ENCODE data around the gene ACOXL.

Gene ACOXL

DNA sequence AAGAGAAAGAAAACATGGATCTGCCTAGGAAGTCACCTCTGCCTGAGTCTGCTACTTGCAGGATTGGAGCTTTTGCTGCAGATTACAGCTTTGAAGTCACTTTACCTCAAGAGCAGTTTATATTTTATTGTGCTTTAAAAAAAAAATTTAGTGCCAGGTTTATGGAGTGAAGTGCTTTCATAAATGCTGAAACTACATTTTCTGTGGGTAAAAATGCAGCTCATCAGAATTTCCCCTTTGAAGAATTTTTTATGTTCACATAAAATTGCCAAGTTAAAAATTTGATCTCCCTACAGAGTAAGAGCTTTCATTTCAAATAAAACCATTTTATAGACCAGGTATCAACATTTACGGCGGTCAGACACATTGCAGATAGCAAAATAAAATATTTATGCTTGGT, 413.6 kb downstream of the ACOXL start:
- DNase-seq = no peak

DNA sequence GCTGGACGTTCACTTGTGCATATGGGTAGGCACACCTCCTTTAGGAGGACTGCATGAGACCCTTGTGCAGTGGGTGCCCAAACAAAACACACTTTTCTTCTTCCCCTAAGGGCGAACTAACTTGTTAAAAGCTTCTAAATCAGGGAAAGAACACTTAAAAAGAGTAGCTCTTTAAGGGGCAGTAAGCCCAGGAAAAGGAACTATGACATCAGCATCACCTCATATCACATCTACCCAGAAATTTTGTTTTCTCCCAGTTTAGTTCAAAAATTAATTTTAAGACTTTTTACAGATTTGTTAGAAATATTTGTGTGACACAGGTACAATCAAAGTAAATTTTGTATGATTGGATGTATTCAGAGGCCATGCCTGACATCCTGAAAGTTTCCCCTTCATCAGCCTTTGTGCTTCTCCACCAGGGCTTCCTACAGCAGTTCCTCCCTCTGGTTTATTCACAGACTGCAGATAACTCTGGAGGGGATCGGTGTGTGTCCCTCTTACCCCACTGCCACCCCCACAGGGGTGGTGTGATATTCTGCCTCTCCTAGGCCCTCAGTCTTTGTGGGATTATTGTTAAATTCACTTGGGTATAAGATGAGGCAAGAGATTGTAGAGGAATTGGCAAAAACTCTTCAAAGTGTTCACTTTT, 416.0 kb downstream of the ACOXL start:
- no peak for DNase-seq

DNA sequence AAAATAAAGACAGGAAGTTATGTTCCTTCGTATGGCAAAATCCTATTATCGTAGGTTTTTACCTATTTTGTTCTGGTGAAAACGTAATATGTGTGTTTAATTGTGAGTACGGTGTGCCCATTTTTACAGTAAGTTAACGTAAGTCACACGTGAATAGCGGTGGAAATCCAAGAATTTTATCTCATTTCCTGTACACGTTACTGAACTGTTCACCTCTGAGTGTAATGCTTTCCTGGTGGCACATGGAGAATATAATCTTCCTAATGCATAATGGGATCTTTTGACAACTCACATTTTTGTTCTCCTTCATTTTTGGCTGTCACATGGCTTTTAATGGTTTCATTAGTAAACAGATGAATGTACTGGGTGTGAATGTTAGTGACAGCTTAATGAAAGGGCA, 416.6 kb downstream of the ACOXL start:
- no peak for DNase-seq

DNA sequence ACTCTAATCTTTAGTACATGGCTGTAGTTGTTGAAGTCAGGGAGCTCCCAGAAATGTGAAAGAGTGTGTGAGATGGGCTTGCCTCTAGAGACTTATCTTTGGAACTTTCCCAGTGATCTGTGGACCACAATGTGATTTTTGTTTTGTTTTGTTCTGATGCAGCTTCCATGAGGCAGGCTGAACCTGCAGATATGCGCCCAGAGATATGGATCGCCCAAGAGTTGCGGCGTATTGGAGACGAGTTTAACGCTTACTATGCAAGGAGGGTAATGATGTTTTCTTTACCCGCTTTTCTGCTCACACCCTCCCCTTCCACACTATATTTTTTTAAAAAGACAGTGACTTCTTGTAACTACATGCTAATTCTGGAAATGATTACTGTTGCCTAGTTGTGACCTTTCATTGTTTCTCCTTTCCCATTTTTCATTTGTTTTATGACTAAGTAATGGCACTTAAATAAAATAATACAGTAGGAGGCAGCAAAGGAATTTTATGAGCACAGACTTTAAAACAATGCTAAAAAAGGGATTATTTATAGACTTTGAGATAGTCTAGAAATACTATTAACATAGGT, 417.6 kb downstream of the ACOXL start:
- no peak for DNase-seq

DNA sequence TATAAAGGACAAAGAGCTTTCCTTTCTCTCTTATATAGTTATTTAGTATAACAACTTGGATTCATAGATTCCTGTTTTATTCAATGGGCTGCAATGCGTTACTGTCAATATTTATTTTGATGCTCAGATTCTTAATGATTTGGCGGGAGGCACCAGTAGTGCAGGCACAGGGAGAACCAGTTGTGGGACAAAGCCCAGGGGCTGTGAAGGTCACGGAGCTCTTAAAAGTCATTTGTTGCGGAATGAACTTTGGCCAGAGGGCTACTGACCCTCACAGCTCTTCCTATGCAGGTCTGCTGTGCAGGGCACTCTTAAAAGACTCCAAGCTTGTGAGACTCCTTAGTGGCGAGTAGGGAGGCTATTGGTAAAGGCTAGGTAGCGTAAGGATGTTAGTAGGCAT, 422.4 kb downstream of the ACOXL start:
- DNase-seq = no peak

DNA sequence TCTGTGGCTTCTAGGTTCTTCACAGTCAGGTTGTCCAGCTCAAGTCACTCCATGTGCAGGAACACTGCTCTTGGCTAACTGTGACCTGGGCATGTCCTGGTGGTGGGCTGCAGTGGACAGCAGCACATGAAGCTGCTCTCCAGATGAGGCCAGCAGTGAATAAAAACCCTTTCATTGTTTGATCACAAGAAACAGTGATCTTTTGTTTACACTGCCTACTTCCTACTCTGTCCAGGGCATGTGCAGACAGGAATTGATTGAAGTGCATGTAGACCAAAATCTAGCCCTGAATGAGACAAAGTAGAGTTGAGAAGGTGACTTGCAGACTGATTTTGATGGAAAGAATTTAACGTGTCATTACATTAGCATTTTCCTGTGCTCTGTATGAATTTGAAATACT, 423.2 kb downstream of the ACOXL start:
- no peak for DNase-seq

DNA sequence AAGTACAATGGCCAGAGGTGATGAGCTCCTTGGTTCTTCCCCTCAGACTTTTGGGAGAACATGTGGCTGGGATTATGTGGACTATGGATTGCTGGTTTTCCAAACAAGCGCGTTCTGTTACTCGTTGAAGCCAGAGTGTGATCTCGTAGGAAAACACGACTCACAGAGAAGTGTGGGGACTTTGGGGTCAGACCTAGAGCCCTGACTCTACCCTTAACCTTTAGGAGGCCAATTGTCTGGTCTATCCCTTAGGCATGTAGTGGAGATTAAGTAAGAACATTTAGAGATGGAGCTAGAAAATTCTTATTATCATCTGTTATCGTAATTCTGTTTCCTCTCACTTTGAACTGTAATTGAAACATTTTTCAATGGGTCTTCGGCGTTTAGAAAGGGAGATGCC, 424.2 kb downstream of the ACOXL start:
- no peak for DNase-seq

DNA sequence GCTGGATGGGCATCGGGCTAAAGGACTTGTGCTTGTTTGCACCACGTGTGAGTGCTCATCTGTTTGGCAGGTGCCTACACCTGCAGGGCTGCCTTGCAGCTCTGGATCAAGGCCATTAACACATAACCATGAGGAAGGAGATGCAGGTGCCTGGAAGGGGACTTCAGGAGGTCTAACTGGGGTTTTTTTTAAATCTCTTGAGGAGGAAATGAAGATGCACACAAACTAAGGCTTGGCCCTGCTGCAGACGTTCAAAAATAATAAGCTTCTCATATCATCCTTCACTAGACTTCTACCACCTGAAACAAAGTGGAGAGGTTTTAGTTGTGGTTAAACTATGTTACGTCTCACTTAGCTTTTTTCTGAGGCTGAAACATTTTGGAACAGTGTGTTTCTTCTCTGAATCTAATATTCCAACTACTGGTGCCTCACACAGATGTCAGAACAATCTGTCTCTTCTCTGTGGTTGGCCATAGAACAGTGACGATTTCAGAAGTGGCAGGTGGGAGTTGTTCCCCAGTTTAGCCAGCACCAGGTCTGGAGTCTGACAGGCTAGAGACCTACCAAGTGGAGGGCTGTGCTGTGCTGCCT, 424.8 kb downstream of the ACOXL start:
- DNase-seq = no peak

DNA sequence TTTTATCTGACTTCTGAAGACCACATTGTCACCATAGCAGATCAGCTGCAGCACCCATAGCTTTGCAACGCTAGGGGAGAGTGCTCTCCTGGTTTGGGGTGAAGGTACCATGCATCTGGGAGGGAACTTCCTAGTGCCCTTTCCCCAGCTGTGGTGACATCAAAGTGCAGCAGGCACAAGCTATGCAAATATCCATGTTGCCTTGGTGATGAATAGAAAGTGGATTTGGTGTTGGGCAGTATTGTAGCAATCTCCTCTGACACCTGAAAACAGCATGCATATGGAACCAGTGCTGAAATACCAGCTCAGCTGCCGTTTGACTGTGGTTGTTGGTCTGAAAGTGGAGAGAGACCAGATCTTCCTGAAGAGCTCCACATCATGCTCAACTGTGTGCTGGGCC, 425.4 kb downstream of the ACOXL start:
- DNase-seq = no peak

DNA sequence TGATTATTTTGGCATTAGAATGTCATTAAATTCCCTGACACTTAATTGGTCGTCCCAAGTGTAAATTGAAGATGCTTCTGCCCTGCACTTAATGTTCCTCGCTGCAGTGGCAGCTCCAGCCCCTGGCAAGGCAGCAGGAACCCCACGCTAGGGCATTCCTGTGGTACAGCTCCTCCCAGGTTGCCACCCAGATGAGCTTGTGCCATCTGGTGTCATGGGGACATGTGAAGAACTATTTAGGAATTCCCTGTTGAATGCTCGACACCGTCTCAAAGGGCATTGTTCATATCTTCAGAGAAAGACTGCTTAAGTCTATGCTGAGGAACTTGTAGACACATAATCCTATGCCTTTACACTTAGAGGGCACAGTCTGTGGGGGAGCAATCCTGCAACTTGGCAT, 427.3 kb downstream of the ACOXL start:
- no peak for DNase-seq

DNA sequence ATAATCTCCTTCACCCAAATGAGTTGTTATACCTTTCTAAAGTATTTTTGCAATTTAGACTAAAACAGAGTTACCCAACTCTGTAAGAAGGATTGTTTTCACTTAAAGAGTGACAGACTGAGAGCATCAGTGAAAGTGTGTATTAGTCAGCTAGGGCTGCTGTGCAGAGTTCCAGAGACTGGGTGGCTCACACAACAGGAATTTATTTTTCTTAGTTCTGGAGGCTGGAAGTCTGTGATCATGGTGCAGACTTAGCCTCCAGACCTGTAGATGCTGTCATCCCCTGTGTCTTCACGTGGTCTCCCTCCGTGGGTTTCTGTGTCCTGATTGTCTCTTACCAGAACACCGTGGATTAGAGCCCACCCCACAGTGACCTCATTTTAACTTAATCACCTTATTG, 428.4 kb downstream of the ACOXL start:
- no peak for DNase-seq

DNA sequence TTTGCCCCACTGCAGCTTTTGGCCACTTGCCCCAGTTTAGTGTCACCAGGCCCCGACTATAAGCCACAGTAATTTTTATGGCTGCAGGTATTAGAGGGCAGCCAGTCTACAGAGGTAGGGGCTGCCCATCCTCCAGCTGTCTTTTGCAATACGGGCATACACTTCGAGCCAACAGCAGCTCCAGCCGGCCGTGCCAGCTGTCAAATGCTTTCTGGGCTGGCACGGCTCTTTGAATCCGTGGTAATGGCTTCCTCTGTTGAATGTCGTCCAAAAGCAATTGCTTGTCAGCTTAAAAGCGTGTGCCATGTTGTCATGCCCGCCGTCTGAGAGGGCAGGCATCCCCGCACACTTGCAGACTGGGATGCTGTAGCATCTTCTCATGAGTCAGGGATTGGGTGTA, 429.6 kb downstream of the ACOXL start:
- no peak for DNase-seq

DNA sequence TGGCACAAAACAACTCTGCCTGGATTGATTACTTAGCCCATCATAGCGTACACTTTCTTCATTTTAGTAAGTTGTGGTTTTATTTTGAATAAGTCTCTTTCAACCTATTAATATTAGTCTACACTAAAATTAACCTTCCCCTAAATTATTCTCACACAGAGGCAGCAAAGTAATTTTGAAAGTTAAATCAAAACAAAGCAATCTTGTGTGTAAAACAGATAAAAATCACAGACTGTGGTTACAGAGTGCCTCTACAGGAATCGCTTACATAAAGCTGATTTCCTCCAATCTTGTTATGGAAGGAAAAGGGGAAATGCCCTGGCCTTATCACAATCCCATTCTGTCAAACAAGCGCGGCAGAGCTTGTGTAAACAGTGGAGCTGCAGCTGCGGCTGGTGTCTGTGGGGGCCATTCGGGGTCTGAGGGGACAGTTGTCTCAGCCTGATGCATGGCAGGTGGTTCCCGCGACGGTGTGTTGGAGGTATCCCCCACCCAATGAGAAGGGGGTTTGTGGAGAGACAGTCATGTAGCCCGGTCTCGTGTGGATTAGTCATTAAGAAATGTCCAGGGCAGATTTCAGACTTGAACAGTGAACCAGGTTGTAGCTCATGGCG, 430.5 kb downstream of the ACOXL start:
- DNase-seq = no peak

DNA sequence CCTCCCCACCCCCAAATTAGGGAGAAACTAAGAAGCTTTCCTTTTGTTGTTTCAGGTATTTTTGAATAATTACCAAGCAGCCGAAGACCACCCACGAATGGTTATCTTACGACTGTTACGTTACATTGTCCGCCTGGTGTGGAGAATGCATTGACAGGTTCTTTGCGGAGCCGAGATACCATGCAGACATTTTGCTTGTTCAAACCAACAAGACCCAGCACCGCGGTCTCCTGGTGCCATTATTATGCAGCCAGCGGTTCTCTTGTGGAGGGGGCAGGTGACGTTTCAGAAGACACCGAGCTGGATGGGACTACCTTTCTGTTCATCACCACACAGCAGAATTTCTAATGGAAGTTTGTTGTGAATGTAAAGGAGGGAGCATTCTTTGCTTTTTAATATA, 431.7 kb downstream of the ACOXL start:
- no peak for DNase-seq

DNA sequence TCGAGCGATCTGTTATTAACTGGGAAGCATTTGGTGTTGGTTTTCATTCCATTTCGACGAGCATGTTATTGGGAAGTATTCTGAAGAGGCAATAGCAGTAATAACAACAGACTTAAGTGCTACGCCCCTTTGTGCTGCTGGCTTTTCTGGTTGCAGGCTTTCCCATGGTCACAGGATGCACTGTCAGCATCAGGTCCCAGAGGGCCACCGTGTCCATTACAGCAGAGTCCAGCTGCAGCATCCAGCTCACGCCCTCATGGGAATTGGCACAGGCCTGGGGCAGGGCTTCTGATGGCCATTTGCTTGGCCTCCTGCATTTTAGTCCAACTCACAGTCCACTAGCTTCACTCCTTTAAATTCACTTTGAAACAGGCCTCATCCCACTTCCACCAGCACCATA, 432.7 kb downstream of the ACOXL start:
- DNase-seq = no peak

DNA sequence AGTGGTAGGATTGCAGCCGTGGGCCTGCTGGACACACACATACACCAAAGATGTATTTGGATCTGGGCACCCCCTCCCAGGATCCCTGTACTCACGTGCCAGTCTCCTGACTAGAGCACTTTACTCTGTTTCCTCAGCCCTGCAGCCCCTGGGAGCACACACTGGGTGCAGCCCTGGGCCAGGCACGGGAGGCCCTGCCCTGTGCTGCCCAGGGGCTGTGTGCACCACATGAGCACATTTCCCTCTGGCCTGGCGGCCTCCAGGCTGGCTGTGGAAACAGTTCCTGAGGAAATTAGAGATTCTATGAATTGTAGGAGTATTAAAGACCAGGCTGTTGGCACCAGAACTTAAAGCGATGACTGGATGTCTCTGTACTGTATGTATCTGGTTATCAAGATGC, 433.7 kb downstream of the ACOXL start:
- DNase-seq = no peak

DNA sequence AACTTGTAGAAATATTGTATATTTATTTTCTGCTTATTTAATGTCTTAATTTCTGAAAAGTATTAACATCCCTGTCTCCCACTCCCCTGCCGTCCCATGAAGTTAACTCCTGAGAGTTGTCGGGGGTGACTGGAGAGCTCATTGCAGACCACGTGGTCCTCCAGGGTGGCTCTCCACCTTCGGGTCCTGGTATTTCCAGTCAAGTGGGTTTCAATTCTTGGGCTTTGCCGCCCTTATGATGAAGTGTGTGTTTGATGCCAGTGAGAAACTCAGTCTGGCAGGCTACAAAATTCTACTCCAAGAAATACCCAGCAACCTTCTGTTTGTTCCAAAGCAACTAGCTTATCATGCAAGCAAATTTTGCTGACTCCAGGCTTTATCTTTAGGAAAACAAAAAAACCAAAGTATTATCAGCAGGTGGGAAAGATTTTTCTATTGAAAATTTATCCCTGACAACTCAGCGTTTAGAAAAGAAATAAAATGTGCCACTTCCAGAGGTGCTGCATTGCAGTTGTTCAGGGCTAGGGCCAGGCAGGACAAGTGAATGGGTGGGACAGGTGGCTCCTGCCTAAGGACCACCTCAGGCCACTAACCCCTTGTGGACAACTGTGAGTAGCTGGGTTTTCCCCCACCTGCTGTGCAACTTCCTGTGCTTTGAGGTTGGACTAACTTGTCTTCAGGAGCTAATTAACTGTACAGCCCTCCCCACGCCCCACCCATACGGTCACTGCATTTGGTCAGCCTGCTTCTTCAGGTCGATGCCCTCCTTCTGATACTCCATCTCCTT, 434.9 kb downstream of the ACOXL start:
- DNase-seq = no peak

DNA sequence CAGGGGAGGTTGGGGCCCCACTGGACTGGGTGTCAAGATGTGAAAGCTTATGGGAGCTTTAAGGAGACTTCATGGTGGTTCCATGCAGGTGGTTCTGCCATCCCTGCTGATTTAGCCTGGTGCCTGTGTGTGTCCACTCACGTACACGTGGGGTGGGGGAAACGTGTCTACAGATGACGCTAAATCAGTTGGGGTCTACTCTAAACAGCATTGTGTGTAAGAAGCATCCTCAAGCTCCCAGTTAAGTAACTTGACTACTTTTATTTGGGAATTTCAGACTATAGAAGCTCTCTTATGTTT, 435.4 kb downstream of the ACOXL start:
- DNase-seq = no peak

Data from activated gamma-delta T cell (primary cell).